Erythroblast (primary cell): ENCODE measurements around the gene SIDT2.

Experiments
- DNase-seq, 2 experiments: peaks; one replicate each; lab custom pipeline; 2025; lab: John Stamatoyannopoulos, UW
- GATA1 ChIP-seq: IDR thresholded peaks from 2 replicates; pipeline ENCODE4 v1.6.1; 2011; ENCODE audit warnings: low read depth, mild to moderate bottlenecking, control low read depth, low read length, moderate library complexity
- POLR2A ChIP-seq: IDR thresholded peaks from 2 replicates; pipeline ENCODE4 v1.6.1; 2011; ENCODE audit warnings: mild to moderate bottlenecking, low read length

The SIDT2 gene

GRCh38 chr11:117238221-117238620 lies 59.7 kb downstream of the SIDT2 start:
- TF ChIP-seq POLR2A (no peak), GATA1 (no peak)
- no peak for DNase-seq

GRCh38 chr11:117239295-117239694 lies 60.8 kb downstream of the SIDT2 start:
- TF ChIP-seq GATA1 (no peak), POLR2A (no peak)
- no peak for DNase-seq
